Left forelimb (tissue), 1 donor: ENCODE results near the gene MAGI2.
"Not testable (repeated sequence)": the region's sequence is repeated elsewhere in the genome, so short reads cannot be mapped to it uniquely, and the experiment has no call there.

ENCODE experiments used
- DNase-seq: peaks from one replicate; pipeline ENCODE4 v3.0.0-alpha.2; 2018; ENCODE audit warnings: low spot score

MAGI2 gene

GRCh38 chr7:78284945-78285344 lies 1168.5 kb downstream of the MAGI2 start:
- no peak for DNase-seq

- no peak for DNase-seq
These were observed 1173.2 kb downstream of the MAGI2 start for GRCh38 chr7:78280276-78280675.

DNA sequence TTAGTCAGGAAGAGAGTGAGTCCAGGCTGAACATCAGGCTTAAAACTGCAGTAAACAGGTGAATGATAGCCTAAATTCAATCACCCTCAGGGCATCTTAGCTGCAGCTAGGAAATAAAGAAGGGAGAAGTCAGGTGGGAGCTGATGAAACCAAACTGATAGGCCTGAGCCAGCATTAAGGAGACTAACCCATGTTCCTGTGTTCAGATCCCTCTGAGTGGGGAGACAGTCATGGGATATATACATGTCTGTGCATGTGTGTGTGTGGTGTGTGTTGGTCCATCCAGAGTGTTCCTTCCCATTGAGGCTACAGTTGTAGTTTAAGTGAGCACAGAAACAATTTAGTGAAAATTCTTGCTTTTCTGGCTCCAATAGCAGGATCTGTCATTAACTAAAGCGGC lies 1174.0 kb downstream of the MAGI2 start:
- DNase-seq = no peak

- DNase-seq = no peak
These were observed 1174.4 kb downstream of the MAGI2 start for GRCh38 chr7:78279032-78279431.

- DNase-seq = no peak
These were observed 1186.3 kb downstream of the MAGI2 start for GRCh38 chr7:78267141-78267540.

DNA sequence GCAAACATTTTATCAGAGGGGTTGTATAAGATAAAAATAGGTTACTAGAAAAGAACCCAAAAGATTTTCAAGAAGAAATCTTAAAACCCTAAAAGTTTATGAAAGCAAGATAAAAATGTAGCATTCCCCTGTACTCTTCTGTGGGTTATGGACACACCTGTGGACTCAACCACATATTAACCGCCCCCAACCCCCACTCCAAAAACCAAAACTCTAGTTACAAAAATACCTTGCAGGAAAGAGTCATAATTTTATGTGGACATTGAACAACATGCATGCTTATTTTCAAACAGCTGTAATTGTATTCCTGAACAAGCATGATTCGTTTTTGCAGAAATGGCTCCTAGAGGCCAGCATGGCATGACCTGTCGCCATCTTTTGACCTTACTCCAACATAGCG lies 1188.0 kb downstream of the MAGI2 start:
- DNase-seq = no peak

DNA sequence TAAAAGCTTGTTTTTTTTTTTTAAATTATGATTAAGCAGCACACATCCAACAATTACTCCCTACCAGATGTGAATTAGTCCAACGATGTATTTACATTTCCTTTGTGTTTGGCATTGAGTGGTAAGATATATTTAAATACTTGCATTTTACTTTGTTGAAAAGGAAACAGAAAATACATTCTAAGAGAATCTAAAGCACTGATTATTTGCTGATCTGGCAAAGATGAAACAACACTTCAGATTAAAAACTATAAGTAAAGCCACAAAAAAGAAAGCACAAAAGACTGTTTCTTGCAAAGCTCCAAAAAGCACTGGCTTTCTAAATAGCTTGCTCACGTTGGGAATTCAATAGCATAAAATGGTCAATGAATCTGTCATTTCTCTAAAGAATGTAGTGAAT lies 1188.4 kb downstream of the MAGI2 start:
- DNase-seq = no peak

GRCh38 chr7:78264105-78264504 lies 1189.4 kb downstream of the MAGI2 start:
- no peak for DNase-seq

- no peak for DNase-seq
These were observed 1191.7 kb downstream of the MAGI2 start for GRCh38 chr7:78261739-78262138.

DNA sequence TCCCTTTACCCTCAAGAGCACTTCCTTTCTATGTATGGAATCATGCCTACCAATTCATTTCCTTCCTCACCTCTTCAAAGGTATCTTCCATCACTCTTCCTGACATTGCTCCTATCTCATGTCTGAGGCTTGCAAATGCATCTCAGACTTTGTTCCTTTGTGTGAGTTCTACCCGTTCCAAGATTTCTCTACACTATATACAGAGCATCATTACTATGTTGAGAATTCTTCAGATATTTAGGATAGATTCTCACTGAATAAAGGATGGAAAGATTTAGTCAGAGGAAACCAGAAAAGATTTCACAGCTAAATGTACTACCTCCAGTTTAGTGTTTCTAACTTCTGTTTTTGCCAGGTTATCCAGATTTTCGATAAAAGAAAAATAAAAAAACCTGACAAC lies 1192.2 kb downstream of the MAGI2 start:
- DNase-seq = no peak

DNA sequence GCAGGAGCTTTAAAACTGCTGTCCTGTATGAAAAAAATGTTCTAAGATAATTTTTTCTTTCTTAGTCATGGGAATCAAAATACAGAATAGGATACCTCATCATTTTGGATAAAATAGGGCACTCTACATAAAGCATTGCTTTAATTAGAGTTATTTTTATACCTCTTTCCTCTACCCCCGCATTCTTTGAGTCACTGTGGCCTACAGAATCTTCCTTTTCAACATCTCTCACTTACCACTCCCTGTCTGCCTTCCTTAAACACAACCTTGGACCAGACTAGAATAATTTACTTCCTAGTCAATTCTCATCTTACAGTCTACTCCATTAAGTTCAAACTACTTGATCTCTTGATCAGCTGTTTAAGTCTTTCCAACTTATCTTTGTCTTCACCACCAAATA lies 1192.6 kb downstream of the MAGI2 start:
- DNase-seq = no peak

GRCh38 chr7:78254726-78255055 lies 1198.8 kb downstream of the MAGI2 start:
- DNase-seq = no peak

- DNase-seq = no peak
These were observed 1199.4 kb downstream of the MAGI2 start for GRCh38 chr7:78253850-78254725.

DNA sequence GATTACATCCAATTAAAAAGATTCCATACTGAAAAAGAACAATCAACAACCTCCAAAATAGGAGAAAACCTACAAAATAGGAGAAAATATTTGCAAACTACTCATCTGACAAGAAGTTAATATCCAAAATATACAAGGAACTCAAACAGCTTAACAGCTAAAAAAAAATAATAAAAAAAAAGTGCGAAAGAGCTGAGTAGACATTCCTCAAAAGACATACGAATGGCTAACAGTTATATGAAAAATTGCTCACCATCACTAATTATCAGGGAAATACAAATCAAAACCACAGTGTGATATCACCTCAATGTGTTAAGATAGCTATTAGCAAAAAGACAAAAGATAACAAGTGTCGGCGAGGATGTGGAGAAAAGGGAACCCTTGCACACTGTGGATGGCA lies 1204.6 kb downstream of the MAGI2 start:
- no peak for DNase-seq

DNA sequence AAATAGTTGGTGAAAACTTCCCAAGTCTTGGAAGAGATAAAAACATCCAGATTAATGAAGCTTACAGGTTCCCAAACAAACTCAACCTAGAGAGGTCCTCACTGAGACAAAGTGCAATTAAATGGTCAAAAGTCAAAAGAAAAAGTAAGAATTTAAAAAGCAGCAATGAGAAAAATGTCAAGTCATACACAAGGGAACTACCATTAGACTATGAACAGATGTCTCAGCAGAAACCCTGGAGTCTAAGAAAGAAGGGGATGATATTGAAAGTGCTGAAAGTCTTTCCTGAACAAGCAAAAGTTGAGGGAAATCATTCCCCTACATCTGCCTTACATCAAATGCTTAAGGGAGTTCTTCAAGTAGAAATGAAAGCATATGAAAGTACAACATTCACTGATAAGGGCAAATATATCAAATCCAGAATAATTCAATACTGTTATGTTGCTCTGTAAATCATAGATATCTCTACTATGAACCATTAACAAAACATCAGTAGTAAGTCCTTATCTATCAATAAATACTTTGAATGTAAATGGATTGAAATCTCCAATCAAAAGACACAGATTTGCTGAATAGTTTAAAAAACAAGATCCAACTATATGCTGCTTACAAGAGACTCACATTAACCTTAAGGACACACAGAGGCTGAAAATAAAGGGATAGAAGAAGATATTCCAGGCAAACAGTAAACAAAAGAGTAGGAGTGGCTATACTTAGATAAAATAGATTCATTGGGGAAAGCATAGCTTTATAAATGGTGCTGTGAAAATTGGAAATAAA lies 1205.4 kb downstream of the MAGI2 start:
- no peak for DNase-seq

DNA sequence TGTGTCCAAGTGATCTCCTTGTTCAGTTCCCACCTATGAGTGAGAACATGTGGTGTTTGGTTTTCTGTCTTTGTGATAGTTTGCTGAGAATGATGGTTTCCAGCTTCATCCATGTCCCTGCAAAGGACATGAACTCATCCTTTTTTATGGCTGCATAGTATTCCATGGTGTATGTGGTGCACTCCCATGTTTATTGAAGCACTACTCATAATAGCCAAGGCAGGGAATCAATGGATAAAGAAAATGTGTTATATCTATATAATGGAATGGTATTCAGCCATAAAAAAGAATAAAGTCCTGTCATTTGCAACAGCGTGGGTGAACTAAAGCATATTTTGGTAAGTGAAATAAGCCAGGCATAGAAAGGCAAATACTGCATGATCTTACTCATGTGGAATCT lies 1213.3 kb downstream of the MAGI2 start:
- DNase-seq = not testable (repeated sequence)

DNA sequence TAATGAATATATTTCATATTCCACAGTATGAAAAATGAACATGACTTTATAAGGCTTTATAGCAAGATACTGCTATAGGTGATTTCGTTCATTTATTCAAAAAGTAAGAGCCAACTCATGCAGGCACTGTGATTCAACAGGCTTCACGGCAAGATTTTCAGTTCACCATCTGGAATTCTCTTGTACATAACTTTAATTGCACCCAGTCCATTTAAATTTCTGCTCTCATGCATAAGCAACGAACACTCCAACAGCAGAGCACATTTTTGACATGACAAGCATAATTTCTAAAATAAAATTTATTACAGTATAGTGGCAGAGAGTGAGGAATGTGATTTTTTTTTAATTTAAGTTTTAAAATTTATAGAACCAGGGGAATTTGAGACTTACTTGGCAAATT lies 1218.8 kb downstream of the MAGI2 start:
- no peak for DNase-seq

GRCh38 chr7:78232806-78233205 lies 1220.7 kb downstream of the MAGI2 start:
- DNase-seq = no peak

- no peak for DNase-seq
These were observed 1227.3 kb downstream of the MAGI2 start for GRCh38 chr7:78226059-78226719.

- no peak for DNase-seq
These were observed 1227.9 kb downstream of the MAGI2 start for GRCh38 chr7:78225534-78225933.

- DNase-seq = no peak
These were observed 1228.5 kb downstream of the MAGI2 start for GRCh38 chr7:78224923-78225322.

- DNase-seq = no peak
These were observed 1229.9 kb downstream of the MAGI2 start for GRCh38 chr7:78223598-78223997.
